ENCODE results near the gene FN3KRP.

The FN3KRP gene

GRCh38 chr17:82677353-82677925 lies 39.1 kb upstream of the FN3KRP start:
- TF ChIP-seq POU6F1 (CRISPR knock-in tag; IDR thresholded peaks at IDR 0.05; ENCODE audit: borderline replicate concordance, low read depth) (no peak), ISL1 (CRISPR knock-in tag; IDR thresholded peaks at IDR 0.05) (no peak), CSRNP3 (CRISPR knock-in tag; IDR thresholded peaks at IDR 0.05) (no peak), GLIS3 (CRISPR knock-in tag; IDR thresholded peaks at IDR 0.05) (no peak), CREB5 (CRISPR knock-in tag; IDR thresholded peaks at IDR 0.05; ENCODE audit: low read depth) (no peak), SNAI2 (CRISPR knock-in tag; IDR thresholded peaks at IDR 0.05) (no peak), TCF4 (CRISPR knock-in tag; IDR thresholded peaks at IDR 0.05; ENCODE audit: borderline replicate concordance) (no peak), TSHZ2 (CRISPR knock-in tag; IDR thresholded peaks at IDR 0.05) (no peak), PATZ1 (CRISPR knock-in tag; IDR thresholded peaks at IDR 0.05; ENCODE audit: borderline replicate concordance) (no peak), ZC3H10 (CRISPR knock-in tag; IDR thresholded peaks at IDR 0.05) (no peak)

GRCh38 chr17:82678265-82678891 lies 38.1 kb upstream of the FN3KRP start:
- ATAC-seq = no peak
- TF ChIP-seq ISL1 (CRISPR knock-in tag; IDR thresholded peaks at IDR 0.05) = no peak
- no peak for TF ChIP-seq TCF4 (CRISPR knock-in tag; IDR thresholded peaks at IDR 0.05; ENCODE audit: borderline replicate concordance)
- no peak for TF ChIP-seq CSDC2 (CRISPR knock-in tag; IDR thresholded peaks at IDR 0.05)
- TF ChIP-seq ZNF8 (CRISPR knock-in tag; IDR thresholded peaks at IDR 0.05) = no peak
- TF ChIP-seq ZNF565 (CRISPR knock-in tag; conservative IDR thresholded peaks at IDR 0.05; ENCODE audit: low read depth) = no peak
- TF ChIP-seq ZFP3 (CRISPR knock-in tag; IDR thresholded peaks at IDR 0.05) = no peak
- TF ChIP-seq ZC3H10 (CRISPR knock-in tag; IDR thresholded peaks at IDR 0.05) = no peak
- no peak for TF ChIP-seq PPARA (CRISPR knock-in tag; IDR thresholded peaks at IDR 0.05; ENCODE audit: borderline replicate concordance)
- no peak for TF ChIP-seq PATZ1 (CRISPR knock-in tag; IDR thresholded peaks at IDR 0.05; ENCODE audit: borderline replicate concordance)
- no peak for TF ChIP-seq CREB5 (CRISPR knock-in tag; IDR thresholded peaks at IDR 0.05; ENCODE audit: low read depth)
- no peak for TF ChIP-seq POU6F1 (CRISPR knock-in tag; IDR thresholded peaks at IDR 0.05; ENCODE audit: borderline replicate concordance, low read depth)
- TF ChIP-seq TOX (CRISPR knock-in tag; IDR thresholded peaks at IDR 0.05; ENCODE audit: borderline replicate concordance) = no peak
- no peak for TF ChIP-seq CSRNP3 (CRISPR knock-in tag; IDR thresholded peaks at IDR 0.05)
- no peak for TF ChIP-seq ZNF70 (CRISPR knock-in tag; IDR thresholded peaks at IDR 0.05)
- no peak for TF ChIP-seq SNAI2 (CRISPR knock-in tag; IDR thresholded peaks at IDR 0.05)
- no peak for TF ChIP-seq ARNTL (CRISPR knock-in tag; IDR thresholded peaks at IDR 0.05; ENCODE audit: borderline replicate concordance, low read depth)

More at GRCh38 chr17:82677353-82677925, 39.1 kb upstream of the FN3KRP start:
- no peak for ATAC-seq

Measured in SK-N-SH treated with all-trans-retinoic acid at 6 μM for 48 hours (cell line).